Measurements from ENCODE around the gene ABCA1.
A peak's percentile ranks its signal among the peaks of the same experiment; 100 is the strongest.
"Not testable (repeated sequence)": the region's sequence is repeated elsewhere in the genome, so short reads cannot be mapped to it uniquely, and the experiment has no call there.

Gene ABCA1

GRCh38 chr9:104903609-104904008 is 24.3 kb downstream of the ABCA1 start:
- Histone ChIP-seq H3K4me1 (ENCODE audit: control insufficient read depth, insufficient read depth, low read length, poor library complexity, severe bottlenecking) (peaks cover 42% of the 10 kb centered on the region), H3K27ac (ENCODE audit: low read depth, low read length, severe bottlenecking) (peak overlapping the region; percentile 61), H3K4me3 (ENCODE audit: extremely low read depth, insufficient read depth, low read length, poor library complexity, severe bottlenecking) (no peak overlapping the region), H3K9me3 (ENCODE audit: control insufficient read depth, low read length) (no peaks in the 10 kb centered on the region), H3K36me3 (ENCODE audit: control insufficient read depth, insufficient read depth, low read length) (peaks cover 5% of the 10 kb centered on the region)
- WGBS, 2 experiments (ENCODE audit: insufficient coverage in 2 of 2): 49% methylated on average over 5 of the region's 8 CpGs; no CpG with 5 or more reads in 1 of the 2 experiments

- Histone ChIP-seq H3K36me3 (ENCODE audit: control insufficient read depth, insufficient read depth, low read length) (peaks cover 5% of the 10 kb centered on the region), H3K27ac (ENCODE audit: low read depth, low read length, severe bottlenecking) (no peak overlapping the region), H3K4me1 (ENCODE audit: control insufficient read depth, insufficient read depth, low read length, poor library complexity, severe bottlenecking) (peaks cover 26% of the 10 kb centered on the region), H3K4me3 (ENCODE audit: extremely low read depth, insufficient read depth, low read length, poor library complexity, severe bottlenecking) (no peak overlapping the region), H3K9me3 (ENCODE audit: control insufficient read depth, low read length) (no peaks in the 10 kb centered on the region)
- WGBS, 2 experiments (ENCODE audit: insufficient coverage in 2 of 2): 83 to 100% methylated on average over 1 of the region's 2 CpGs
These were observed 27.1 kb downstream of the ABCA1 start for GRCh38 chr9:104900871-104901270.

DNA sequence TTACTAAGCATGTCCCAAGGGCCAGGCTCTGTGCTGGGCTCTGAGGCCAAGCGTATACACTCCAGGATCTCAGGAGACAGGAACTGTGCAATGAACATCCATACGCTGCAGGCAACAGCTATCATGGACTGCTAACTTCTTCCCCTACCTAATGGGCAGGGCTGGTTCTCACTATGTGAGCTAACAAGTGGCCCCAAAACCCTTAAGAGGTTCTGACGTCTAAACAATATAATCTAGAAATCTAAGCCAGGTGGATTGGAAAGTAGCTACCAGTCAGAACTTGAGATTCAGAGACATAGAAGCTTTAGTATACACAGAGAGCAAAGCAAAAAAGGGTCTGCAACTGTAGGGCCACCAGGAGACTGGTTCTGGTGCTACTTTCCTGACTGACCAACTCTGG is 27.6 kb downstream of the ABCA1 start:
- Histone ChIP-seq H3K36me3 (ENCODE audit: control insufficient read depth, insufficient read depth, low read length) (peaks cover 5% of the 10 kb centered on the region), H3K4me3 (ENCODE audit: extremely low read depth, insufficient read depth, low read length, poor library complexity, severe bottlenecking) (no peak overlapping the region), H3K9me3 (ENCODE audit: control insufficient read depth, low read length) (no peaks in the 10 kb centered on the region), H3K4me1 (ENCODE audit: control insufficient read depth, insufficient read depth, low read length, poor library complexity, severe bottlenecking) (peaks cover 21% of the 10 kb centered on the region), H3K27ac (ENCODE audit: low read depth, low read length, severe bottlenecking) (no peak overlapping the region)
- 69 to 100% methylated on average over 1 to 3 of the region's 3 CpGs for WGBS, 2 experiments (ENCODE audit: insufficient coverage in 2 of 2)

- peaks cover 5% of the 10 kb centered on the region for H3K36me3 ChIP-seq (ENCODE audit: control insufficient read depth, insufficient read depth, low read length)
- WGBS, 2 experiments (ENCODE audit: insufficient coverage in 2 of 2): 75 to 78% methylated on average over 3 of the region's 4 CpGs
- H3K4me3 ChIP-seq (ENCODE audit: extremely low read depth, insufficient read depth, low read length, poor library complexity, severe bottlenecking): no peak overlapping the region
- peaks cover 17% of the 10 kb centered on the region for H3K4me1 ChIP-seq (ENCODE audit: control insufficient read depth, insufficient read depth, low read length, poor library complexity, severe bottlenecking)
- H3K27ac ChIP-seq (ENCODE audit: low read depth, low read length, severe bottlenecking): no peak overlapping the region
- no peaks in the 10 kb centered on the region for H3K9me3 ChIP-seq (ENCODE audit: control insufficient read depth, low read length)
These were observed 28.2 kb downstream of the ABCA1 start for GRCh38 chr9:104899759-104900247.

- H3K4me1 ChIP-seq (ENCODE audit: control insufficient read depth, insufficient read depth, low read length, poor library complexity, severe bottlenecking): peaks cover 15% of the 10 kb centered on the region
- 97 to 100% methylated on average over 2 to 4 of the region's 6 CpGs for WGBS, 2 experiments (ENCODE audit: insufficient coverage in 2 of 2)
- not testable (repeated sequence) for H3K27ac ChIP-seq (ENCODE audit: low read depth, low read length, severe bottlenecking); H3K9me3 ChIP-seq (ENCODE audit: control insufficient read depth, low read length); H3K4me3 ChIP-seq (ENCODE audit: extremely low read depth, insufficient read depth, low read length, poor library complexity, severe bottlenecking); H3K36me3 ChIP-seq (ENCODE audit: control insufficient read depth, insufficient read depth, low read length)
These were observed 29.6 kb downstream of the ABCA1 start for GRCh38 chr9:104898376-104898775.

DNA sequence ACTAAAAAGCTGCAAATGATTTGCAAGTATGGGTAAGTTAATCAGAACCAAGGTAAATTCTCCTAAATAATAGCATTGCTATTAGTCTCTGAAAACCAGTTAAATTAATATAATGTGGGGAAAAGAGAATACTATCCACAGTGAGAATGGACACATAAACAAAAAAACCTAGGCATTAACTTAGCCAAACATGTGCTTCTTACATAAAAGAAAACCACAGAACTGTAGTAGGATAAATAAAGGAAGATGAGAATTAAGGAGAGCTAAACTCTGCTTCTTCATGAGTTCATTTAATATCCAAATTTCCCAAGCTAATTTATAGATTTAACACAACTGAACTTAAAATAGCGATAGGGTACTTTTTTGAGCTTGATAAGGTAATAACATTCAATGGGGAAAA is 31.8 kb downstream of the ABCA1 start:
- Histone ChIP-seq H3K27ac (ENCODE audit: low read depth, low read length, severe bottlenecking) (no peak overlapping the region), H3K9me3 (ENCODE audit: control insufficient read depth, low read length) (no peaks in the 10 kb centered on the region), H3K4me1 (ENCODE audit: control insufficient read depth, insufficient read depth, low read length, poor library complexity, severe bottlenecking) (peaks cover 6% of the 10 kb centered on the region), H3K36me3 (ENCODE audit: control insufficient read depth, insufficient read depth, low read length) (peaks cover 5% of the 10 kb centered on the region), H3K4me3 (ENCODE audit: extremely low read depth, insufficient read depth, low read length, poor library complexity, severe bottlenecking) (no peak overlapping the region)
- no CpG with 5 or more reads among the region's 1 CpG for WGBS, 2 experiments (ENCODE audit: insufficient coverage in 2 of 2)

DNA sequence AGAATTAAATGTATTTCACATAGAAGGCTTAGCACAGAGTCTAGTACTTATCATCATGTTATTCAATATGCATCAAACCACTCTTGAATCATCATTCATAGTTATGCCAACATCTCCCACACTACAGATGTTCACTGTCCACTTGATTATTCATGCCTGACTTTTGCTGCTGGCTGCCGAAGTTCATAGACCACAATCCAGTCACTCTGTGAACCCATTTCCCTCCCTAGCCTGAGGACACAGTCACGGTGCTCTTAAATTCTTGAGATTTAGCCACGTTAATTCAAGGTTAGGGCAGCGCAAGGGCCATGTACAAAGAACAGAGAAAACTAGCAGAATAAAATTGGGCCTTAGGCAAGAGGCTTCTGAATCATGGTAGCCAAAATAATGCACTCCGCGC is 32.4 kb downstream of the ABCA1 start:
- no peak overlapping the region for H3K27ac ChIP-seq (ENCODE audit: low read depth, low read length, severe bottlenecking)
- H3K9me3 ChIP-seq (ENCODE audit: control insufficient read depth, low read length): no peaks in the 10 kb centered on the region
- peaks cover under 1% of the 10 kb centered on the region for H3K4me1 ChIP-seq (ENCODE audit: control insufficient read depth, insufficient read depth, low read length, poor library complexity, severe bottlenecking)
- H3K4me3 ChIP-seq (ENCODE audit: extremely low read depth, insufficient read depth, low read length, poor library complexity, severe bottlenecking): no peak overlapping the region
- H3K36me3 ChIP-seq (ENCODE audit: control insufficient read depth, insufficient read depth, low read length): peaks cover 5% of the 10 kb centered on the region
- WGBS, 2 experiments (ENCODE audit: insufficient coverage in 2 of 2): 89 to 92% methylated on average over 6 of the region's 6 CpGs

DNA sequence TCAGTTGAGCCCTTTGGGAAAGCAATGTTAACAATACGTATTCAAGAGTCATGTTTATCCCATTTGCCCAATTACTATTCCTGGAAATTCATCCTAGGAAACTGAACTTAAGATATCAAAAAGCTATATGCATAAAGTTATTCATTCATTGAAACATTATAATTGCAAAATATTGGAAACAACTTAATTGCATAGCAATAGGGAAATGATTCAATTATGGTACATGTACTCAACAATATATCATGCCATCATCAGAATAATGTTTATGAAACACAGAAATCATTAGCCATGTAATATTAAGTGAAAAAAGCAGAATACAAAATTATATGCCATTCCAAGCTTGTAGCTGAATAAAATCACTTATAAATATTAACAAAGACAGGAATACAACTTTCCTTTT is 35.3 kb downstream of the ABCA1 start:
- Histone ChIP-seq H3K9me3 (ENCODE audit: control insufficient read depth, low read length) (no peaks in the 10 kb centered on the region), H3K4me1 (ENCODE audit: control insufficient read depth, insufficient read depth, low read length, poor library complexity, severe bottlenecking) (no peaks in the 10 kb centered on the region), H3K27ac (ENCODE audit: low read depth, low read length, severe bottlenecking) (no peak overlapping the region), H3K36me3 (ENCODE audit: control insufficient read depth, insufficient read depth, low read length) (peaks cover 14% of the 10 kb centered on the region), H3K4me3 (ENCODE audit: extremely low read depth, insufficient read depth, low read length, poor library complexity, severe bottlenecking) (no peak overlapping the region)
- no CpG with 5 or more reads among the region's 1 CpG for WGBS, 2 experiments (ENCODE audit: insufficient coverage in 2 of 2)

GRCh38 chr9:104890433-104890770 is 37.6 kb downstream of the ABCA1 start:
- H3K36me3 ChIP-seq (ENCODE audit: control insufficient read depth, insufficient read depth, low read length): peaks cover 32% of the 10 kb centered on the region
- no peak overlapping the region for H3K27ac ChIP-seq (ENCODE audit: low read depth, low read length, severe bottlenecking)
- no peak overlapping the region for H3K4me3 ChIP-seq (ENCODE audit: extremely low read depth, insufficient read depth, low read length, poor library complexity, severe bottlenecking)
- WGBS, 2 experiments (ENCODE audit: insufficient coverage in 2 of 2): 92 to 99% methylated on average over 4 to 8 of the region's 9 CpGs
- peaks cover 8% of the 10 kb centered on the region for H3K4me1 ChIP-seq (ENCODE audit: control insufficient read depth, insufficient read depth, low read length, poor library complexity, severe bottlenecking)
- H3K9me3 ChIP-seq (ENCODE audit: control insufficient read depth, low read length): no peaks in the 10 kb centered on the region

GRCh38 chr9:104885818-104886709 is 41.9 kb downstream of the ABCA1 start:
- Histone ChIP-seq H3K36me3 (ENCODE audit: control insufficient read depth, insufficient read depth, low read length) (peaks cover 43% of the 10 kb centered on the region), H3K9me3 (ENCODE audit: control insufficient read depth, low read length) (no peaks in the 10 kb centered on the region), H3K27ac (ENCODE audit: low read depth, low read length, severe bottlenecking) (no peak overlapping the region), H3K4me3 (ENCODE audit: extremely low read depth, insufficient read depth, low read length, poor library complexity, severe bottlenecking) (no peak overlapping the region), H3K4me1 (ENCODE audit: control insufficient read depth, insufficient read depth, low read length, poor library complexity, severe bottlenecking) (peaks cover 8% of the 10 kb centered on the region)
- 47 to 54% methylated on average over 3 of the region's 3 CpGs for WGBS, 2 experiments (ENCODE audit: insufficient coverage in 2 of 2)

DNA sequence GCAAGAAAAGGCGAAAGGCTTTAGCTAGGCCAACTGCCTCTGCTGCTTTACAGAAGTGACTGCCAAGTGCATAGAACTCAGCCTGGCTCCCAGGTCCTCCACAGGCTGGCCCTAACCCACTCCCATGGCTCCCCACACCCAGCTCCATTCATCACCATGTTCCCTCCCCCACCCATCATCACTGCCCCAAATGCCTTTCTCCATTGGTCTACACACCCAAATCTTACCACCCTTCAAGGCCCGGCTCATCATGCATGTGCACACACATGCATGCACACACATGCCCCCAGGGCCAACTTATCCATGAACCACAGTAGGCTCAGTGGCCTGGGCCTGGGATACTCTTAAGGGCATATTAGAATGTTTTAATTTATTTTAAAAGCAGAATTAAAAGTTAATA is 44.8 kb downstream of the ABCA1 start:
- no peak overlapping the region for H3K27ac ChIP-seq (ENCODE audit: low read depth, low read length, severe bottlenecking)
- peaks cover 8% of the 10 kb centered on the region for H3K4me1 ChIP-seq (ENCODE audit: control insufficient read depth, insufficient read depth, low read length, poor library complexity, severe bottlenecking)
- H3K9me3 ChIP-seq (ENCODE audit: control insufficient read depth, low read length): no peaks in the 10 kb centered on the region
- H3K4me3 ChIP-seq (ENCODE audit: extremely low read depth, insufficient read depth, low read length, poor library complexity, severe bottlenecking): no peak overlapping the region
- WGBS, 2 experiments (ENCODE audit: insufficient coverage in 2 of 2): 100% methylated on average over 1 of the region's 2 CpGs
- H3K36me3 ChIP-seq (ENCODE audit: control insufficient read depth, insufficient read depth, low read length): peaks cover 39% of the 10 kb centered on the region

Data from mesodermal cell (in vitro differentiated cells).